NCI-H1694 treated with DMSO at 0.1 percent for 48 hours (cell line): ENCODE data around the gene ZMYND19.
"Not testable (repeated sequence)": the region's sequence is repeated elsewhere in the genome, so short reads cannot be mapped to it uniquely, and the experiment has no call there.

Source experiments
- DNase-seq: peaks from one replicate; lab custom pipeline; 2025; lab: John Stamatoyannopoulos, UW

The ZMYND19 gene

DNA sequence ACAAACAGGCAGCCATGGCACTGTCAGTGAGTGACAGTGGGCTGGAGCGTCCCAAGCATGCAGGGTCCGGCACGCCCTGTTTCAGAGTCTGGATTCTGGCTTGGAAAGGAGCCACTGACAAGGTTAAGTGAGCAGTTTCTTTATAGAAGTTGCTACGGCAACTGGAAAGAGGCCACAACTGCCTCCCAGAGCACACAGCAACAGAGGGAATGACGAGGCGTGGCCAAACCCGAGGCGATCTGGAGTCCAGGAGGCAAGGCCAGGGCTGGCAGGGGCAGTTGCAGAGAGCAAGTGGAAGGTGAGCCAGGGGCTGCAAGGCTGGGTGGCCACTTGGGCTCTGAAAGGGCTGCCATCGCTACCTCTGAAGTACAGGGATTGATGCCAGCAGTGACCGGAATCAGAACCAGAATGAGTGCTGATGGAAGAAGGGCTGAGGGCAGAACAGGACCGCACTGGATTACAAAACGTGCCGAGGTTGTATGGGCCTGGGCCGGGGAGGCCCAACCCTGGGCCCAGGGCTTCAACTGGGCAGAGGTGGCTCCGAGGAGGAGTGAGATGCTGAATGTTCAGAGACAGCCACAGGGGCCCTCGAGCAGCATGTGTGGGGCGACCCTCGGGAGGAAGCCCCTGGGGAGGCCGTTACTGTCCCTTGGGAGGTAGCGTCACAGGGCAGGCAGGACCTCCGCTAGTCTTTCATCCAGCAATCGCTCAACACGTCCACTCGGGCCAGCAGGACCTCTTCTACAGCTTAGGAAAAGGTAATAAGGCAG is 34.1 kb downstream of the ZMYND19 start:
- no peak for DNase-seq

DNA sequence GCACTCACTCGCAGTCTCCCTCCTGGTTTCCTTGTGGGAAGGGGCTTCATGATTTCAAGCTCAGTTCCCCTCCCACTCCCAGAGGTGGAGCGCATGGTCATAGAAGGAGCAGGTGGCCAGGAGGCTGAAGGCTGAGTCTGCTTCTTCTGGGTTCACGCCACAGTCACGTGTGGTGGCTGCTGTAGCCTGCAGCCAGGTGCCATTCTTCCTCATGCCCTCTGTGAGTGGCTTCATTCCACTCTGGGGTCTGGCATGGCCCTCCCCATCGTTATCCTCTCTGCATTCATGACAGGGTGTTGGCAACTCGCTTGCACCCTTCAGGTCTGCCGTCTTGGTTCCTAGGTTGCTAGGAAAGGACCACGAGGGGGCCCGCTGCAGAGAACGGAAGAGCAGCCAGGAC is 35.1 kb downstream of the ZMYND19 start:
- no peak for DNase-seq

DNA sequence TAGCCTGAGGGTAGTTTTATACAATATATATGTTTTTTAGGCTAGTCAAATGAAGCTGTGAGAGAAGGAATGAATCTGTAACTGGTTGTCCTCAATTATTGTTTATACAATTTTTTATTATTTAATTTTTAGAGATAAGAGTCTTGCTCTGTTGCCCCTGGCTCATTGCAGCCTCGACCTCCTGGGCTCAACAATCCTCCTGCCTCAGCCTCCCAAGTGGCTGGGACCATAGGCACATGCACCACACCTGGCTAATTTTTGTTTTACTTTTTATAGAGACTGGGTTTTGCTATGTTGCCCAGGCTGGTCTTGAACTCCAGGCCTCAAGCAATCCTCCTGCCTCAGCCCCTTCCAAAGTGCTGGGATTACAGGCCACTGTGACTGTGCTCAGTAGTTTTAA is 36.0 kb downstream of the ZMYND19 start:
- no peak for DNase-seq

DNA sequence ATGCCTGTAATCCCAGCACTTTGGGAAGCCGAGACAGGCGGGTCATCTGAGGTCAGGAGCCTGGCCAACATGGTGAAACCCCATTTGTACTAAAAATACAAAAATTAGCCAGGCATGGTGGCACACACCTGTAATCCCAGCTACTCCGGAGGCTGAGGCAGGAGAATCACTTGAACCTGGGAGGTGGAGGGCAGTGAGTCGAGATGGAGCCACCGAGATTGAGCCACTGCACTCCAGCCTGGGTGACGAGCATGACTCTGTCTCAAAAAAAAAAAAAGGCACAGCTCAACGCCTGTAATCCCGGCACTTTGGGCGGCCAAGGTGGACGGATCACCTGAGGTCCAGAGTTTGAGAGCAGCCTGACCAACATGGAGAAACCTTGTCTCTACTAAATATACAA is 36.7 kb downstream of the ZMYND19 start:
- DNase-seq = not testable (repeated sequence)

DNA sequence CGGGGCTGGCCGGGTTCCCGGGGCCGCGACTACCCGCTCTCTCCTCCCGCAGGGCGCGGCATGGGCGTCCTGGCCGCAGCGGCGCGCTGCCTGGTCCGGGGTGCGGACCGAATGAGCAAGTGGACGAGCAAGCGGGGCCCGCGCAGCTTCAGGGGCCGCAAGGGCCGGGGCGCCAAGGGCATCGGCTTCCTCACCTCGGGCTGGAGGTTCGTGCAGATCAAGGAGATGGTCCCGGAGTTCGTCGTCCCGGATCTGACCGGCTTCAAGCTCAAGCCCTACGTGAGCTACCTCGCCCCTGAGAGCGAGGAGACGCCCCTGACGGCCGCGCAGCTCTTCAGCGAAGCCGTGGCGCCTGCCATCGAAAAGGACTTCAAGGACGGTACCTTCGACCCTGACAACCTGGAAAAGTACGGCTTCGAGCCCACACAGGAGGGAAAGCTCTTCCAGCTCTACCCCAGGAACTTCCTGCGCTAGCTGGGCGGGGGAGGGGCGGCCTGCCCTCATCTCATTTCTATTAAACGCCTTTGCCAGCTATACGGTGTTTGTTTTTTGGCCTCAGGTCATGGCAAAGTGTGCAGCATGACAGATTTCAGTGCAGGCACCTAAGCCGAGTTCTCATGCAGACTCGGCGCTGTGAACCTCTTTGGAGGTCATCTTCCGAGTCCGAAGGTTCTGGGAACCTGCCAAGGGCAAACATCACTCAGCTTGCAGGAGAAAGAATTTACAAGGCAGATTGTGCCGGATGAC is 38.1 kb downstream of the ZMYND19 start:
- no peak for DNase-seq

DNA sequence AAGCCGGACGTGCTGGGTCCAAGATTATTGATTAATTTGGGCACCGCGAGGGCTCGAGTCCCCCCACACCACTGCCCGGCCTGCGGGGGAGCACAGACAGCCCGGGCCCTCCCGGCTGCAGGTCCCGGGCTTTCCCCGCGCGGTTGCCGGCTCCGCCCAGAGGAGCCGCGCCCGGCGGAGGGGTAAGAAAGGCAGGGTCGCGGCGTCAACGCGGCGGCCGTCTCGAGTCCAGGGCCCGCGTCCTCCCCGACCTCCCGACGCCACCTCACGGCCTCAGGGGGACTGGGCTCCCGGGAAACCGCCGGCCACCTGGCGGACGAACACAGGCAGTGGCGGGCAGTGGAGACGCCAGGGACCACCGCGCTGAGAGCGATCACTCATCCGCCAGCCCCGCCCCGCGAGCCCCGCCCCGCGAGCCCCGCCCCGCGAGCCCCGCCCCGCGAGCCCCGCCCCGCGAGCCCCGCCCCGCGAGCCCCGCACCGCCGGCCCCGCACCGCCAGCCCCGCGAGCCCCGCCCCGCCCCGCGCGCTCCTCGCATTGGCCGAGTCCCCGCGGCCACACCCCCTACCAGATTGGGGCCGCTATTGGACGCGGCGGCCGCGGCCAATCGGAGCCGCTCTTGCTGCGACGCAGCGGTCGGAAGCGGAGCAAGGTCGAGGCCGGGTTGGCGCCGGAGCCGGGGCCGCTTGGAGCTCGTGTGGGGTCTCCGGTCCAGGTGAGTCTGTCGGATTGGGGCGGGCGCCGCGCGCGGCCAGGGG is 38.9 kb downstream of the ZMYND19 start, which contains the start of gene MRPL41:
Gene MRPL41 (plus strand): TSS at position 616 of the 758 bp plus-strand sequence. CDS start 203 bp downstream, outside the sequence.
- DNase-seq = peak; percentile 32

DNA sequence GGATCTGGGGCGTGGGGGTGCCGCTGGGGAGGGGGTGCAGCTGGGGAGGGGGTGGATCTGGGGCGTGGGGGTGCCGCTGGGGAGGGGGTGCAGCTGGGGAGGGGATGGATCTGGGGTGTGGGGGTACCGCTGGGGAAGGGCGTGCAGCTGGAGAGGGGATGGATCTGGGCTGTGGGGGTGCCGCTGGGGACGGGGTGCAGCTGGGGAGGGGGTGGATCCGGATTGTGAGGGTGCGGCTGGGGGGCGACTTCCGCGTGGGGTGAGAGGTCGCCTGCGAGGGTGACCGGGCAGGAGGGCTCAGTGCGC is 39.4 kb downstream of the ZMYND19 start:
- not testable (repeated sequence) for DNase-seq

DNA sequence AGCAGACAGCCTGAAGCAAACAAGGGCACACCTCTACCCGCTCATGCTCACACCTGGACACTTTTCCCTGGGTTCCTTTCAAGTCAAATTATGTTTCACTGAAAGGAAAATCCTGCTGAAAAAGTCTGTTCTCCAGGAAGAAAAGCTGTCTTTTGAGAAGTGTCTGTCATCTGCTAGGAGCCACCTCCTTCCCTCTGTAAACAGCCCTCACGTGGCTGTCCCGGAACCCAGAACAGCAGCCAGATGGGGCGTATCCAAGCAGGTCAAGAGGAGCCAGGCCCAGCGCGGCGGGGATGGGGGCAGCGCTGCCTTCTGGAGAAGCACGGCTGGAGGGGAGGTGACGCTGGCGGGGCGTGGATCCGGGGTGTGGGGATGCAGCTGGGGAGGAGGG is 40.1 kb downstream of the ZMYND19 start, which contains the start of gene PNPLA7:
Gene PNPLA7 (minus strand): TSS at position 172 of the 391 bp plus-strand sequence. CDS start 205 bp downstream, outside the sequence.
- peak; percentile 36 for DNase-seq

DNA sequence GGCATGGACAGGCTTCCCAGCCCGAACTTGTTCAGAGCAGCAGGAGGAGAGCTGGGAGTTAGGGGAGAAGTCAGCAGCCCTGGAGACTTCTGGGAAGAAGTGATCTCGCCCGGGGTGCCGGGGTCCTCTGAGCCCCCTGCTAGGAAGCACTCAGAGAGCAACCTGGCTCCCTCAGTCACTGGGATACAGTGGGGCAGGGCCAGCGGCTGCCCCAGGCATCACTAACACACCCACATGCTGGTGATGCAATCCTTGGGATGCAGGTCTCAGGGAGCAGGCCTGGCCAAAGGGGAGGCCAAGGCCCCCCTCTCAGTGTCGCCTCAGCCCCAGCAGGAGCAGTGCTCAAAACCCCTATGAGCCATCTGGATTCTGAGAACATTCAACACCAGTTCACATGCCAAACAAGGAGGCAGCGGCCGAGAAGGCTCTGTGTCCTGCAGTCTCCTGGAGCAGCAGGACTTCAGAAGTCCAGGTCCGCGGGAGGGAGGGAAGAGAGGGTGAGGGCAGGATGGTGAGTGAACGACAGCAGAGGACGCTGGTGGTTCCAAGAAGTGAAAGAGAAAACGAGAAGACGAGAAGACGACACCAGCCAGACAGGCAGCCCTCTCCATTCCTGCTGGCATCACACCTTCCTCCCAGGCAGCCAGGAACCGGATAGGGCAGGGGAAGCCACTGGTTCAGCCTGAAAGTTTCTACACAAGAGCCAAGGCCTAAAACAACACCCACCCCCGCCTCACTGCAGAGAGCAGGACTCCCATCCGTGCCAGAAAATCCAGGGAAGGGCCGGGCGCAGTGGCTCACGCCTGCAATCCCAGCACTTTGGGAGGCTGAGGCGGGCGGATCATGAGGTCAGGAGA is 42.4 kb downstream of the ZMYND19 start:
- DNase-seq = no peak

DNA sequence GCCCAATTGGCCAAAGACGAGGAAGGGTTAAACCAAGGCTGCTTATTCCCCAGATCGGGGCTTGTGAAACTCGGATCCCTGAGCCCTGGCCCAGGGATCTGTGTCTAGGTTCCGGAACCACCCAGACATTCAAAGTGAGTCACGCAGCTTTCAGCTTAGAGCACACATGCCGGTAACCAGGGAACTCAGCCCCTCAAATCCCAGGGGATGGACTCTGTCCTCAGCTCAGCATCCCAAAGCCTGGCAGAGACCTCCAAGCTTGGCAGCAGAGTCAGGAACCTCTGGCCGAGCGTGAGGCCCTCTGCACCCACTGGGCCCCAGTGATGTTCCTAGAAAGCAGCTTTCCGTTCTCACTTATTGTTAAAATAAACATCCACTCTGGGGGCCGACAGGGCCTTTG is 45.2 kb downstream of the ZMYND19 start:
- no peak for DNase-seq

DNA sequence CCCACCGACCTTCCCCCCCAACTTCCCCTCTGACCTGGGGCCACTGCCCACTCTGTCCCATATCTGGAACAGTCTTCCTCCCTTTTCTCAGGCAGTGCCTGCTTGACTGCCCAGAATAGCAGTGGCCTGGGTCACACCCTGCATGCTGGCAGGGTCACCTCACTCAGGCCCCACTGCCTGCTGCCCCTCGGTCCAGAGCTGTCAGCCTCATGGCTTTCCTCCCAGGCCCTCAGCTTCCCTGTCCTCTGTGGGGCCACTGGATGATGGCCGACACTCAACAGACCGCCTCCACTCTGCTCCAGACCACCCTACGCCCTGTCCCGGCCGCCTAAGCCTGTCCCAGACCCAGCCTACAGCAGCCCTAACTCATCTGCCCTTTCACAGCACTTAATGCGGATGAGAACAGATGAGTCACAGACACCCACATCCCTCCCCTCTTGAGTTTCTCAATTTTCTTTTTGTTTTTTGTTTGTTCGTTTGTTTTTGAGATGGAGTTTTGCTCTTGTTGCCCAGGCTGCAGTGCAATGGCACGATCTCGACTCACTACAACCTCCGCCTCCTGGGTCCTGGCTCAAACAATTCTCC is 46.0 kb downstream of the ZMYND19 start:
- DNase-seq = no peak

DNA sequence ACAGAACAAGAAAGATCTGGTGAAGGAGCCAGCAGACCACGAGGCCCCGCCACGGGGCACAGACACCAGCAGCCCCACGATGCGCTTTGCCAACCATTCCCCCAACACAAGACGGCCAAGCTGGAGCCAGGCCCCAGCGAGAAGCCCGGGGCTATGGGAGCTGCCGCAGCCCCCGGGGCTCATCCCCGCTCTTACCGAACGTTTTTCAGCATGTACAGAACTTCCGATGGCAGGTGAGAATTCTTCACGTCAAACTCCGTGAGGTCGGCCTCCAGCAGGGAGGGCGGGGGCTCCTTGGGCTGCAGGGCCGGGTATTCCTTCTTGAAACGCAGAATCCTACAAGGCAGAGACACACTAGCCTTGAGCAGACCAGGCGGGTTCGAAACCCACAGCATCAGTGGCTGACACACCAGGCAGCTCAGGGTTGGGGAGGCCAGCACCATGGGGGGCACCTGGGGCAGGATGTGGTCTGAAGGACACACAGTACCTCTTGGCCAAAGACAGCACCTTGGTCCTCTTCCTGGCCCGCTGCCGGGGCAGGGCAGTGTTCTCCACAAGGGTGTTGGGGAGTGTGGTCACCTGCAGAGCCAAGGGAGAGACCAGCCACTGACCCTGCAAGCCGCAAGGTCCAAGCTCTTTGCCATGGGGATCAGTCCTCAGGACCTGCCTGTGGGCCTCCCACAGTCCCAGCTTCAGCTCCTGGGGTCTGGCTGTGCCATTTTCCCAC is 46.9 kb downstream of the ZMYND19 start:
- DNase-seq = no peak

DNA sequence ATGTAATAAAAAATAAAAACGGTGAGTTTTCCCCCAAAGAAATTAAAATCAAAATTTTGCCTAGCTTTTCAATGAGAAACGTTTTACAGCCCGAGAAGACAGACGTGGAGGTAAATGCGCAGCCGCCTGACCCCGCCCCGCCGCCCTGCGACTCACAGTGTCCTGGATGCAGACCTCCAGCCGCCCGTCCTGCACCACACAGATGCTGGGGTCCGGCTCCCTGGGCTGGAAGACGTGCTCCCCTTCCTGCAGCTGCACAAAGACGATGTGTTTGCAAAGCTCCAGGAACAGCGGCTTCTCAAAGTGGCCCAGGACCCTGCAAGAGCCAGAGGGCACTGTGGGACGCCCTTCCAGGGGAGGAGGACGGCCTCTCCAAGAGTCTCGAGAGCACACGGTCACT is 47.8 kb downstream of the ZMYND19 start:
- DNase-seq = no peak

DNA sequence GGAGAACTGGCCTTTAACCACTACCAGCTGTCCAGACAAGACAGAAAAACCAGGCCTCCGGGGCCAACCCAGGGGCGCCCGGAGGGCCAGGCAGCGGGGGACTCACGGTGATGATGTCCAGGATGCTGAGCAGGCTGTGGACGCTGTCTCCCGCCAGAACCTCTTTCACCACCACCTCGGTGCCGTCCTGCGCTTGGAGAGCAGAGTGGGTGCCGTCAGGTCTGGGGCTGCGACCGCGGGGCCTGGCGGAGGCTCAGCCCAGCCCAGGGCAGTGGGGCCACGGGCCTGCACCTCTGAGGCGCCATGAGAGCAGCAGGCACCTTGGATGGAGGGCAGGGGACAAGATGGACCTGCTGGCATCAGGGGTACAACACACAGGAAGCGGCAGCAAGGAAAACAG is 49.8 kb downstream of the ZMYND19 start:
- no peak for DNase-seq

DNA sequence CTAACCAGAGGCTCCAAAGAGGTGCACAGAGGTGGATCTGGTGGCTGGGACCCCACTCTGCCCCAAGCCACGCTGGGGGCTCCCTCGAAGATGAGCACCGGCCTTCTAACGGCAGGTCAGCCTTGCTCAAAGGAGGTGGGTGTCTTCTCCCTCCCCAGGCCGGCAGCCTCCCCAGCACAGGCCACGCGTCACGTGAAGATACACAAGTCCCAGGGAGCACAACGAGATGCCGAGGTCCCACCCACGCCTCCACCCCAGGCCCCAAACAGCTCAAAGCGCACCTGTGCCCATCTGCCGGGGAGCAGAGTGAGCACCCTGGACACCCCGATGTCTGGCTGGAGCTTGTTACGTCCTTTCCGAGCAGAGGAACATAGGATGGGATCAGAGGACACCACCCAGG is 52.3 kb downstream of the ZMYND19 start:
- DNase-seq = no peak

DNA sequence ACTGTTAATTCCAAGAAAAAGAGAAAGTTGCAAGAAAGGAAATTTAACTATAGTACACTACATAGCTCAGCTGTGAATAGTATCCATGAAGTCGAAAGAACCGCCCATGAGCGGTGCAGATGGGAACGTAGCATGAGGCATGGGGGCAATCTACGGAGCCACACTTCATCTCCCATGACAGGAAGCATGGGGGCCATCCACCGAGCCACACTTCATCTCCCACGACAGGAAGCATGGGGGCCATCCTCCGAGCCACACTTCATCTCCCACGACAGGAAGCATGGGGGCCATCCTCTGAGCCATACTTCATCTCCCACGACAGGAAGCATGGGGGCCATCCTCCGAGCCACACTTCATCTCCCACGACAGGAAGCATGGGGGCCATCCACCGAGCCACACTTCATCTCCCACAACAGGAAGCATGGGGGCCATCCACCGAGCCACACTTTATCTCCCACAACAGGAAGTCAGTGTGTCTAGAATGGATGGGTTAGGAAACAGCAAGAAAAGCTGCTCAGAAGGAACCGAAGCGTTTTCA is 53.6 kb downstream of the ZMYND19 start:
- not testable (repeated sequence) for DNase-seq

DNA sequence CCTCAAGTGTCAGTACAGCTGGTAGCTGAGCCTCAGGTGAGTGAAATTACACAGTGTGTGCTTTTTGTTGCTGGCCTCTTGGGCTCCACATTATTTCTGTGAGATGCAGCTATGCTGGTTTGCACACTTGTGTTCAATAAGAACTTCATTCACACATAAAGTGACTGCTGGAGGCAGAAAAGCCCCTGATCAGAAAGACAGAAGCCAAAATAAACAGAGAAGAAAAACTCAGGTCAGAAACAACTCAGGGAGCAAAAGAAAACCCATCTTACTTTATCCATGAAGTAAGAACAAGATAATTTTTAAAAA is 55.2 kb downstream of the ZMYND19 start:
- DNase-seq = no peak

DNA sequence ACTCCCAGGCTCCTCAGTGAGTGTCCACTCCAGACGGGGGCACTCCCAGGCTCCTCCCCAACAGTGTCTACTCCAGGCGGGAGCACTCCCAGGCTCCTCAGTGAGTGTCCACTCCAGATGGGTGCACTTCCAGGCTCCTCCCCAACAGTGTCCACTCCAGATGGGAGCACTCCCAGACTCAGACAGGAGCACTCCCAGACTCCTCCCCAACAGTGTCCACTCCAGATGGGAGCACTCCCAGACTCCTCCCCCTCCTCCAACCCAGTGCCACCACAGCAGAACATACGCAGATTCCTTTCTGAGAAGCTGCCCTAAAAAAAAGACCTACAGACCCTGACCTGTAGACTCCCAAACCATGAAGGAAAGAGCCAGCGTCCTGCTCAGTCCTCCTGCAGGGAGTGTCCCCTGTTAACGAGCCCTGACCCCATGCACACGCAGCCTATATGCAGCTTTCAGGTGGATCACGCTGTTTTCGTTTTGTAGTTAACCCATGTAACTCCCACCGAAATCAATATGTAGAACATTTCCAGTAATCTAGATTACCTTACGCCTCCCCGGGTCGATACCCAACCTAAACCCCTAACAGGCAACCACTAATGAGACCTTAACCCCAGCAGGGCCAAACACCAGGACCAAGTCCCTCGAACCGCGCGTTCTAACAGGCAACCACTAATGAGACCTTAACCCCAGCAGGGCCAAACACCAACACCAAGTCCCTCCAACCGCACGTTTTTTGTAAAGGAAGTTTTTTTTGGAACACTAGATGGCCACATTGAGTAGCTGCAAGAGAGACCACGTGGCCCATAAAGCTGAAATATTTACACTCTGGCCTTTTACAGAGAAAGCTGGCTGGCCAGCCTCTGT is 55.8 kb downstream of the ZMYND19 start:
- DNase-seq = peak; percentile 35

DNA sequence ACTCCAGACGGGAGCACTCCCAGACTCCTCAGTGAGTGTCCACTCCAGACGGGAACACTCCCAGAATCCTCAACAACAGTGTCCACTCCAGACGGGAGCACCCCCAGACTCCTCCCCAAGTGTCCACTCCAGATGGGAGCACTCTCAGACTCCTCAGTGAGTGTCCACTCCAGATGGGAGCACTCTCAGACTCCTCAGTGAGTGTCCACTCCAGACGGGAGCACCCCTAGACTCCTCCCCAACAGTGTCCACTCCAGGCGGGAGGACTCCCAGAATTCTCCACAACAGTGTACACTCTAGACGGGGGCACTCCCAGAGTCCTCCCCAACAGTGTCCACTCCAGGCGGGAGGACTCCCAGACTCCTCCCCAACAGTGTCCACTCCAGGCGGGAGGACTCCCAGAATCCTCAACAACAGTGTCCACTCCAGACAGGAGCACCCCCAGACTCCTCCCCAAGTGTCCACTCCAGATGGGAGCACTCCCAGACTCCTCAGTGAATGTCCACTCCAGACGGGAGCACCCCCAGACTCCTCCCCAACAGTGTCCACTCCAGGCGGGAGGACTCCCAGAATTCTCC is 57.3 kb downstream of the ZMYND19 start:
- not testable (repeated sequence) for DNase-seq
